Measurements from ENCODE around the gene ATP2C2.
"Not testable (repeated sequence)": the region's sequence is repeated elsewhere in the genome, so short reads cannot be mapped to it uniquely, and the experiment has no call there.

ATP2C2 gene

DNA sequence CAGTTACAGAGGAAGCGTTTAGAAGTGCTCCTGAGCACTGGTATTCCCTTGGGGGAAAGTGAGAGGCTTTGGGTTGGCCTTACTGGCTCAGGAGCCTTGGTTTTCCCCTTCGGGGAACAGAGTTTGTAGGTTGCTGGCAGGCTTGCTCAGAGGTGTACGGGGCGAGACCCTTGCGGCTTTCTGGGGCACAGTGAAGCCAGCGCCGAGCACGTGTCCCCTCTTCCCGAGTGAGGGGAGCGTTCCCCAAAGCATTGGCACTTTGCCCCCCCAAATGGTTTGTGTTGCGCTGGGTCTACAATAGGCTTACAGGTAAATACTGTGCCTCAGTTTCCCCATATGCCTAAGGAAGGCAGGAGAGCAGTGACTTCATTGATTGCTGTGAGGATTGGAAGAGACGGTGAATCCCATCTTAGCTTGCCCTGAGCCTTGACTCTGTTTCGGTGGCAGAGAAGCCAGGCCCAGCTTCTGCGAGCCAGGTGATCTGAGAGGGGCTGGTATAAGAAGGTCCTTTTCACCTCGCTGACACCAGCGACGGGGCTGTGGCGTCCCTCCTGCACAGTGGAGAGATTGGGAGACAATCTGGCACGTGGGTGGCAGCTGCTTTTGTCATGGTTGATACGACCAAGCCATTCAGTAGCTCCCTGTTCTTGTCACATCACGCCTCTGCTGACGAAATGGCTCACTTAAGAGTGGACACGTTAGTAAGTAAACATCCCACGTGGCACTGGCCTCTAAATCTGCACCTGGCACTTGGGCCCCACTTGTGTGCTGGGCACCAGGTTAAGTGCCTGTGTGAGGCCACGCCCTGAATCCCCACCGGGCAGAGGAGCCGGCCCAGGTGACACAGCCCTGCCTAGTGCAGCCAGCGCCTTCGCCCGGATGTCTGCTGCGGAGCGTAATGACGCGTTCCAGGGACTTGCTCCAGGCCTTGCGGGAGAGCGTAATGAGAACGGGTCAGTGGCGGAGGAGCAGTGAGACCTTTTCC is 81.1 kb downstream of the ATP2C2 start:
- DNase-seq (ENCODE audit: low read depth in 1 of 2, low spot score in 1 of 2) = no peak

GRCh38 chr16:84450176-84450865 is 82.0 kb downstream of the ATP2C2 start:
- no peak for DNase-seq (ENCODE audit: low read depth in 1 of 2, low spot score in 1 of 2)

GRCh38 chr16:84451010-84451676 is 82.8 kb downstream of the ATP2C2 start:
- not testable (repeated sequence) for DNase-seq (ENCODE audit: low read depth in 1 of 2, low spot score in 1 of 2)

GRCh38 chr16:84451781-84452180 is 83.4 kb downstream of the ATP2C2 start:
- no peak for DNase-seq (ENCODE audit: low read depth in 1 of 2, low spot score in 1 of 2)

- DNase-seq (ENCODE audit: low read depth in 1 of 2, low spot score in 1 of 2) = no peak
Observed at GRCh38 chr16:84453061-84453752, 84.9 kb downstream of the ATP2C2 start.

DNA sequence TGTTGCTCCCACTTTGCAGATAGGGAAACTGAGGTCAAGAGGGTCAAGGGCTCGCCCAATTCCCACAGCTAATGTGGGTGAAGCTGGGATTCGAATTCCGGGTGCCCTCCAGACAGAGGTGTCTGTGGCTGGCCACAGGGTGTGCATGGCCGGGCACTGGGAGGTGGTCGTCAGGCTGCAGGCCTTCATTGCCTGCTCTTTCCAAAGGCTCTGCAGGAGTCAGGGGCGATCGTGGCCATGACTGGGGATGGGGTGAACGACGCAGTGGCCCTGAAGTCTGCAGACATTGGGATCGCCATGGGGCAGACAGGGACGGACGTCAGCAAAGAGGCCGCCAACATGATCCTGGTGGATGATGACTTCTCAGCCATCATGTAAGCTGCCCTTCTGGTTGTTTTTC is 86.3 kb downstream of the ATP2C2 start:
- DNase-seq (ENCODE audit: low read depth in 1 of 2, low spot score in 1 of 2) = no peak

DNA sequence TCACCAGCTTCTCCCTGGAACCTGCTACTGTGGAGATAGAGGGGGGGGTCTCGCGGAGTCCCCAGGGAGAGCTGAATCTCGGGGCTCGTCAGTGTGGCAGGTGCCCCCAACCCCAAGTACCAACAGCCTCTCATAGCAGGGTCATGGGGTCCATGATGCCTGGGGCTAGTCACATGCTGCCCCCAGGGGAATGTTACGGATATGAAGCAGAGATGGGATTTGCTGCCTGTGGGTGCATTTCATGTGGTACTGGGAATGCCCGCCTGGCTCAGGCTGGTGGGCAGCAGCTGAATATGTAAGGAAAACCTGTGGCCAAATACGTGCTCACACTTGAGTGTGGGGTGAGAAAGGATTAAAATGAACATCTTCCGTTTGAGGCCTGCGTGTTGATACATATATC is 86.7 kb downstream of the ATP2C2 start:
- DNase-seq (ENCODE audit: low read depth in 1 of 2, low spot score in 1 of 2) = no peak

DNA sequence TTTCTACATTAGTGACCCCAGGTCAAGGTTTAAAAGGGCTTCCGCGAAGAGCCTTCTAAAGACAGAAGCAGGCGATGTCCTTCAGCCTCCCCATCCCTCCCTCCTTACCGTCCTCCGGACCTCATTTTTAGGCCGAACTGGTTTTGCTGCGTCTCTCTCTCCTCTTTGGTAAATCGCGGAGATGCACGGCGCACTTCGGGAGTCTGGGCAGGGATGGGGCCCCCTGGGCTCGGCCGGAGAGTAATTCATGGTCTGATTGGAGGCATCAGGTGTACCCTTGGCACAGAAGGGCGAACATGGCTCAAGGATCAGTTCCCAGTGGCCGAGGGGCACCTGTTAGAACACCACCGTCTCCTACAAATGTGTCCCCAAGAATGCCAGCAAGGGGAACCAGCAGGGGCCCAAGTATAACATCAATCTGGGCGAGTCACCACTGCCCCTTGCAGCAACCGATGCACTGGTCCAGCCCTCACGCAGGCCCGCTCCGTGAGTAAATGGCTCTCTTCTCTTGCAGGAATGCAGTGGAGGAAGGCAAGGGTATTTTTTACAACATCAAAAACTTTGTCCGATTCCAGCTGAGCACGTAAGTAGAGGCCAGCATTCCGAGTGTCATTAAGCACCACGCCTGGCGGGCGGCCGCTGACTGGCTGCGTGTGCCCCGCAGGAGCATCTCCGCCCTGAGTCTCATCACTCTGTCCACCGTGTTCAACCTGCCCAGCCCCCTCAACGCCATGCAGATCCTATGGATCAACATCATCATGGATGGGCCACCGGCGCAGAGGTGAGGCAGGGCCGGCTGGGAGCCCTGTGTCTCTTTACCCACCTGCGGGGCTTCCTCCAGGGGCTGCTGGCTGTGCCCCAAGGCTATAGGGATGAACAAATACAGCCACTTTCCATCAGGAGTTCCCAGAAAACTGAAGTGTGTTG is 90.5 kb downstream of the ATP2C2 start:
- DNase-seq (ENCODE audit: low read depth in 1 of 2, low spot score in 1 of 2) = no peak

- no peak for DNase-seq (ENCODE audit: low read depth in 1 of 2, low spot score in 1 of 2)
Observed at GRCh38 chr16:84459533-84459894, 91.2 kb downstream of the ATP2C2 start.

GRCh38 chr16:84459941-84460405 is 91.6 kb downstream of the ATP2C2 start:
- no peak for DNase-seq (ENCODE audit: low read depth in 1 of 2, low spot score in 1 of 2)

DNA sequence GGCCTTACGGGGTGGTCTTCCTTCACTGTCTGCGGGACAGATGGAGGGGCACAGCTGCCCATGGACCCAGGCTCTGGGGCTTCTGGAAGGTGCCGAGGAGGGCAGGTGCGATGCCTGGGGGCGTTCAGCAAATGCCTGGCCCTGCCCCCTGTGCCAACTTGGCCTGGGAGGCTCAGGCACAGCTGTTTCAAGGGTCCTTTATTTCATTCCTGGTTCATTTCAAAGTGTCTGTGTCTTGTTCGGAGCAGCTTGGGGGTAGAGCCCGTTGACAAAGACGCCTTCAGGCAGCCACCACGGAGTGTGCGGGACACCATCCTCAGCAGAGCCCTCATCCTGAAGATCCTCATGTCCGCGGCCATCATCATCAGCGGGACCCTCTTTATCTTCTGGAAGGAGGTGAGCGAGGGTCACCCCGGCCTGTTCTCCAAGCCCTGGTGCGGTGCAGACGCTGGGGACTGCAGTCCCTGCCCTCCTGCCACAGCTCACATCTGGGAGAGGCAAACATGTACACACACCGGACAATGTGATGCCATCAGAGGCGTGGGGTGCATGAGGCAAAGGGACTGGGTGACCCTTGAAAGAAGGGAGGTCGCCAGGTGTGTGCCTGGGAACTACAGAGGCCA is 92.2 kb downstream of the ATP2C2 start:
- no peak for DNase-seq (ENCODE audit: low read depth in 1 of 2, low spot score in 1 of 2)

- DNase-seq (ENCODE audit: low read depth in 1 of 2, low spot score in 1 of 2) = no peak
Observed at GRCh38 chr16:84461029-84461412, 92.7 kb downstream of the ATP2C2 start.

GRCh38 chr16:84461413-84462295 is 93.3 kb downstream of the ATP2C2 start:
- no peak for DNase-seq (ENCODE audit: low read depth in 1 of 2, low spot score in 1 of 2)

- no peak for DNase-seq (ENCODE audit: low read depth in 1 of 2, low spot score in 1 of 2)
Observed at GRCh38 chr16:84462296-84463210, 94.2 kb downstream of the ATP2C2 start.

DNA sequence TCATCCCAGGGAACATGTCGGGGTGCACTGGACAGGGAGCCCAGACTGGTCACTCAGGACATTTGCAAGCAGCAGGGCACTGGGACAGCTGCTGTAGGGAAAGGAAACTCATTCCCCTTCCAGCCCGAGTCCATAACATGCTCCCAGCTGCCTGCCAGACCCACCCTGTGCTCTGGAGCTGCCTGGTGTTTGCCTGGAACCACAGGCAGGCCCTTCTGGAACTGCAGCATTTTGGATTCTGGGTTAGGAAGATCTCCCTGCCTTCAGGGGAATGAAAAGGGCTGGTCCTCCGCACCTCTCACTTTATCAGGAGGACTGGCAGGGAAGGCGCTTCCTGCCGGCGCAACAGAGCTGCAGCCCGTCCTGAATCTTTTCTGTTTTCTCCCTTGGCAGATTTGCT is 94.9 kb downstream of the ATP2C2 start:
- no peak for DNase-seq (ENCODE audit: low read depth in 1 of 2, low spot score in 1 of 2)

DNA sequence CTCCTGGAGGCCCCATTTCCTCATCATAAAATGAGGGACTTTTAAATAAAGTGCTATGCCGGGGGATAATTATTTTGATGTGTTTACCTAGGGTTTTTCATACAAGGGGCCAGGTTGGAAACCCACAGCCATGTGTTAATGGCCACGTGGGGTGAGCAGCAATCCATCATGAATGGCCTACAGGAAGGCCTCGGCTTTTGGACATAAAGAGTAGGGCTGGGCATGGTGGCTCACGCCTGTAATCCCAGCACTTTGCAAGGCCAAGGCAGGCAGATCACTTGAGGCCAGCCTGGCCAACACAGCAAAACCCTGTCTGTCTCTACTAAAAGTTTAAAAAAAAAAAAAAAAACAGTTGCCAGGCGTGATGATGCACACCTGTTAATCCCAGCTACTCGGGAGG is 95.8 kb downstream of the ATP2C2 start:
- no peak for DNase-seq (ENCODE audit: low read depth in 1 of 2, low spot score in 1 of 2)

GRCh38 chr16:84465154-84465553 is 96.8 kb downstream of the ATP2C2 start:
- DNase-seq (ENCODE audit: low read depth in 1 of 2, low spot score in 1 of 2) = no peak

DNA sequence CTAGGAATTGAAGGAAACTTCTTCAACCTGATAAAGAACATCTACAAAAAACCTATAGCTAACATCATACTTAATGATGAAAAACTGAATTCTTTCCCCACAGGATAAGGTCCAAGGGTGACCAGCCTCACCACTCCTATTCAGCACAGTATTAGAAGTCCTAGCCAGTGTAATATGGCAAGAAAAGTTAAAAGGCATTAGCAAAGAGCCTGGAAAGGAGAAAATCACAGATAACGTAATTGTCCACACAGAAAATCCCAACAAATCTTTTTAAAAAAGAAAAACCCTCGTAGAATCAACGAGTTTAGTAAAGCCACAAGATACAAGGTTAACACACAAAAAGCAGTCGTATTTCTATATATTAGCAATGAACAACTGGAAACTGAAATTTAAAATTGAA is 98.4 kb downstream of the ATP2C2 start:
- no peak for DNase-seq (ENCODE audit: low read depth in 1 of 2, low spot score in 1 of 2)

Data from activated CD4-positive, alpha-beta T cell treated with anti-CD3 and anti-CD28 coated beads, Interleukin-2, amount 50 U/mL, for 24 hours (primary cell).